K562 (cell line): ENCODE data around the gene ZBTB2. TPM values are rescaled to one million over a fixed set of nuclear protein-coding genes. Genes with fewer than 3 reads are reported as not detected.

Experiments
- ATF6 ChIP-seq: sonication (generic); formaldehyde crosslinking; IDR thresholded peaks from 2 replicates; pipeline ENCODE4 v1.4.0; 2020; ENCODE audit warnings: mild to moderate bottlenecking, missing genetic modification reagents
- HNRNPUL1 ChIP-seq: fragments of 200-400 bp; formaldehyde crosslinking; IDR thresholded peaks from 2 replicates; pipeline ENCODE4 v1.6.1; 2017; ENCODE audit warnings: low read length
- RAD51 ChIP-seq: fragments of 450-650 bp; IDR thresholded peaks from 2 replicates; pipeline ENCODE4 v1.7.1; 2016; ENCODE audit warnings: low read depth, mild to moderate bottlenecking, borderline replicate concordance
- SMAD1 ChIP-seq: fragments of 150-350 bp; IDR thresholded peaks from 2 replicates; pipeline ENCODE4 v1.6.1; 2014; ENCODE audit warnings: low read length, low read depth; ENCODE audit not compliant: partially characterized antibody
- SOX6 ChIP-seq: fragments of 450-650 bp; IDR thresholded peaks from 2 replicates; pipeline ENCODE4 v1.6.1; 2014; ENCODE audit warnings: mild to moderate bottlenecking
- YY1 ChIP-seq, 3 experiments: IDR thresholded peaks; 2 replicates each; pipeline ENCODE4 v1.6.1; 2011; ENCODE audit warnings: low read length in 2 of 3, mild to moderate bottlenecking in 2 of 3, moderate library complexity in 2 of 3, borderline replicate concordance in 1 of 3, control low read depth in 1 of 3, low read depth in 1 of 3; ENCODE audit not compliant: insufficient read depth in 3 of 3, insufficient replicate concordance in 2 of 3, control insufficient read depth in 1 of 3, insufficient read length in 1 of 3; ENCODE audit errors: extremely low read depth in 1 of 3
- ZC3H8 ChIP-seq: fragments of 450-650 bp; IDR thresholded peaks from 2 replicates; pipeline ENCODE4 v1.6.1; 2017
- polyA plus RNA-seq, 8 experiments: library from polyadenylated mRNA; depleted of rRNA in 4 of 8; stranded (reverse) in 5 of 8; unstranded in 3 of 8; fragments of >200 nt; fragmentation: Nextera tagmentation in 2 of 8; fragmentation: Illumina TruSeq in 1 of 8; extraction: Ambion mirVana in 2 of 8; extraction: Trizol in 1 of 8; gene quantifications; 2 replicates each; pipeline versions ENCODE4 v1.2.1 to v1.2.3, GENCODE V29; 2011 to 2014; ENCODE audit warnings: inconsistent platforms in 1 of 8, missing spikeins in 1 of 8
- total RNA-seq, 7 experiments: library from RNA; depleted of rRNA in 6 of 7; stranded (reverse); fragments of >200 nt in 6 of 7; fragmentation: Illumina TruSeq in 2 of 7; extraction: Trizol in 2 of 7; gene quantifications; 2 replicates each; pipeline versions ENCODE4 v1.2.1 to v1.2.3, GENCODE V29; 2011 to 2021; ENCODE audit warnings: low replicate concordance in 1 of 7

The ZBTB2 gene
- total and polyA plus RNA-seq, 9 of the 15 experiments (the other 6 are each of a cell fraction or from before 2014, with no cell fraction given): 5.1 to 26.2 (median 16.4) TPM

- TF ChIP-seq ATF6 (CRISPR knock-in tag): no peak
- TF ChIP-seq HNRNPUL1: no peak
- TF ChIP-seq YY1 (IDR thresholded peaks at IDR 0.05; ENCODE audit: borderline replicate concordance in 1 of 3, control insufficient read depth in 1 of 3, extremely low read depth in 1 of 3, insufficient read depth in 3 of 3, insufficient read length in 1 of 3, insufficient replicate concordance in 2 of 3, low read depth in 1 of 3, low read length in 2 of 3): no peak
- TF ChIP-seq SMAD1: no peak
- no peak for TF ChIP-seq SOX6
- no peak for TF ChIP-seq ZC3H8
- peak; percentile 49; the same call in 1 of the 2 replicates for TF ChIP-seq RAD51
Observed at GRCh38 chr6:151325075-151326050, 66.0 kb downstream of the ZBTB2 start (continued).
